ENCODE results near the gene ABHD11. TPM values are rescaled to one million over a fixed set of nuclear protein-coding genes. Genes with fewer than 3 reads are reported as not detected.
A peak's percentile ranks its signal among the peaks of the same experiment; 100 is the strongest.
"Not testable (repeated sequence)": the region's sequence is repeated elsewhere in the genome, so short reads cannot be mapped to it uniquely, and the experiment has no call there.

The ABHD11 gene, protein sequence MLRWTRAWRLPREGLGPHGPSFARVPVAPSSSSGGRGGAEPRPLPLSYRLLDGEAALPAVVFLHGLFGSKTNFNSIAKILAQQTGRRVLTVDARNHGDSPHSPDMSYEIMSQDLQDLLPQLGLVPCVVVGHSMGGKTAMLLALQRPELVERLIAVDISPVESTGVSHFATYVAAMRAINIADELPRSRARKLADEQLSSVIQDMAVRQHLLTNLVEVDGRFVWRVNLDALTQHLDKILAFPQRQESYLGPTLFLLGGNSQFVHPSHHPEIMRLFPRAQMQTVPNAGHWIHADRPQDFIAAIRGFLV
- total RNA-seq = 1 to 10 TPM; 6.1 to 7.9 (median 7.2) TPM

DNA sequence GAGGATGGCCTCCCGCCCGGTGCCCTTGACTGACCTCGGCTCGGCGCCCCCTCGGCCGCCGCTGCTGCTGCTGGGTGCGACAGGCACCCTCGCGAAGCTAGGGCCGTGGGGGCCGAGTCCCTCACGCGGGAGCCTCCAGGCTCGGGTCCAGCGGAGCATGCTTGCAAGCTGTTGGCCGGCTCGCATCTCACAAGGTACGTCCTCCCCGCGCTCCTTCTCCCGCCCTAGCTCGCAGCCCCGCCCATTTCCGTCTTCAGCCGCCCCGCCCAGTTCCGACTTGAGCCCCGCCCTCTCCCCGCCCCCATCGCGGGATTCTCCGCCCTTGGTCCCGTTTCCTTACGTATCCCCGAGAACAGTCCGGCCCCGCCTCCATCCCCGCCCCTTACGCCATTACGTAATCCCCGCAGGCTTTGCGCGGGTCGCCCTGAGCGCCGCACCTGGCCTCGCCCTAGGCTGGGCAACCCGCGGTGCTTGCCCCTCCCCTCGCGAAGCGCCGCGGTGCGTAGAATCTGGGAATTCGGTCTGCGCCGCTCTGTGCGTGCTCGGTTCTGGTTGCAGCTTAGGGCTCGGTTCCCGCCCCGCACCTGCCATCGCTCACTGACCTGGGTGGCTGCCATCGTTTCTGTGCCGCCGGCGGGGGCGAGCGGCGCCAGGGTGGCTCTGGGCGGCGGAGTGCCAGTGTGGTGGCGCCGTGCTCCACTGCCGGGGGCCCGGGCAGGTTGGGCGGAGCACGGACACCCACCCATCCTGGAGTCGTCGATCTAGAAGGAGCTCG, at the start of gene ABHD11:
TSS of gene ABHD11 (minus strand) at position 191 of the 775 bp plus-strand sequence. CDS start at position 159, 32 bp downstream.
- Histone ChIP-seq H3K27me3 (no peaks in the 10 kb centered on the region), H3K4me3 (peak within 1 kb of the TSS; percentile 72 to 85 (median 78)), H3K36me3 (peaks cover 0 to 23% (median 20%) of the 10 kb centered on the region in 4 donors), H3K4me1 (peaks cover 20 to 44% (median 35%) of the 10 kb centered on the region in 4 donors), H3K27ac (replicated peaks in 1 of 4) (peak within 1 kb of the TSS; percentile 88 to 93 (median 90)), H3K9me3 (no peaks in the 10 kb centered on the region)
- under 1% methylated on average over 30 of the region's 84 CpGs for whole genome bisulfite sequencing
- TF ChIP-seq POLR2A (IDR thresholded peaks at IDR 0.05; ENCODE audit: low read depth) (peak; percentile 69), EP300 (IDR thresholded peaks at IDR 0.05) (no peak), POLR2AphosphoS5 (IDR thresholded peaks at IDR 0.05) (peak; percentile 97 to 99)
- DNase-seq (ENCODE audit: extremely low spot score) = peak; percentile 100
- intact Hi-C loops (cut with DNase I) = no loop called here

DNA sequence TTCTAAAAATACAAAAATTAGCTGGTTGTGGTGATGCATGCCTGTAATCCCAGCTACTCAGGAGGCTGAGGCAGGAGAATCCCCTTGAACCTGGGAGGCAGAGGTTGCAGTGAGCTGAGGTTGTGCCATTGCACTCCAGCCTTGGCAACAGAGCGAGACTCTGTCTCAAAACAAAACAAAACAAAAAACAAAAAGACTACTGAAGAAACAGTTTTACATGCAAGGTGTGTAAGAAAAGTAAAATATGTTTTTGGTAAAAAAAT, 49.1 kb upstream of the ABHD11 start:
- H3K27ac ChIP-seq (replicated peaks in 1 of 4); H3K4me3 ChIP-seq; H3K9me3 ChIP-seq; H3K36me3 ChIP-seq; H3K4me1 ChIP-seq; H3K27me3 ChIP-seq; DNase-seq (ENCODE audit: extremely low spot score); intact Hi-C loops (cut with DNase I): not testable (repeated sequence)
- 90% methylated on average over 1 of the region's 1 CpG for WGBS

DNA sequence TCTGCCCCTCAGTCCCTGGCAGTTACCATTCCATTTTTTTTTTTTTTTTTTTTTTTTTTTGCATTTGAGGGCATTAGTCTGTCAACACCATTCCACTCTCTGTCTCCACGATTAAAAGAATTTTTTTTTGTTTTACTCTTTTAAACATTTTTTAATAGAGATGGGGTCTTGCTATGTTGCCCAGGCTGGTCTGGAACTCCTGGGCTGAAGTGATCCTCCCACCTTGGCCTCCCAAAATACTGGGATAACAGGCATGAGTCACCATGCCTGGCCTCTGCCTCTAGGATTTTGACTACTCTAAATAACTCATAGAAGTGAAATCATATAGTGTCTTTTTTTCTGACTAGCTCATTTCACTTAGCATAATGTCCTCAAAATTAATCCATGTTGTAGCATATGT, 48.0 kb upstream of the ABHD11 start:
- Histone ChIP-seq H3K27ac (replicated peaks in 1 of 4) (no peak overlapping the region), H3K4me3 (no peak overlapping the region), H3K4me1 (no peaks in the 10 kb centered on the region), H3K27me3 (no peaks in the 10 kb centered on the region), H3K36me3 (no peaks in the 10 kb centered on the region), H3K9me3 (no peaks in the 10 kb centered on the region)
- no peak for DNase-seq (ENCODE audit: extremely low spot score)
- intact Hi-C loops (cut with DNase I) = no loop called here
- WGBS = 86% methylated on average over 1 of the region's 1 CpG
- TF ChIP-seq, protein P1, sequence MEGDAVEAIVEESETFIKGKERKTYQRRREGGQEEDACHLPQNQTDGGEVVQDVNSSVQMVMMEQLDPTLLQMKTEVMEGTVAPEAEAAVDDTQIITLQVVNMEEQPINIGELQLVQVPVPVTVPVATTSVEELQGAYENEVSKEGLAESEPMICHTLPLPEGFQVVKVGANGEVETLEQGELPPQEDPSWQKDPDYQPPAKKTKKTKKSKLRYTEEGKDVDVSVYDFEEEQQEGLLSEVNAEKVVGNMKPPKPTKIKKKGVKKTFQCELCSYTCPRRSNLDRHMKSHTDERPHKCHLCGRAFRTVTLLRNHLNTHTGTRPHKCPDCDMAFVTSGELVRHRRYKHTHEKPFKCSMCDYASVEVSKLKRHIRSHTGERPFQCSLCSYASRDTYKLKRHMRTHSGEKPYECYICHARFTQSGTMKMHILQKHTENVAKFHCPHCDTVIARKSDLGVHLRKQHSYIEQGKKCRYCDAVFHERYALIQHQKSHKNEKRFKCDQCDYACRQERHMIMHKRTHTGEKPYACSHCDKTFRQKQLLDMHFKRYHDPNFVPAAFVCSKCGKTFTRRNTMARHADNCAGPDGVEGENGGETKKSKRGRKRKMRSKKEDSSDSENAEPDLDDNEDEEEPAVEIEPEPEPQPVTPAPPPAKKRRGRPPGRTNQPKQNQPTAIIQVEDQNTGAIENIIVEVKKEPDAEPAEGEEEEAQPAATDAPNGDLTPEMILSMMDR (IDR thresholded peaks at IDR 0.05) = no peak
- TF ChIP-seq POLR2AphosphoS5 (IDR thresholded peaks at IDR 0.05) (no peak), EP300 (IDR thresholded peaks at IDR 0.05) (no peak), POLR2A (IDR thresholded peaks at IDR 0.05; ENCODE audit: low read depth) (no peak)

DNA sequence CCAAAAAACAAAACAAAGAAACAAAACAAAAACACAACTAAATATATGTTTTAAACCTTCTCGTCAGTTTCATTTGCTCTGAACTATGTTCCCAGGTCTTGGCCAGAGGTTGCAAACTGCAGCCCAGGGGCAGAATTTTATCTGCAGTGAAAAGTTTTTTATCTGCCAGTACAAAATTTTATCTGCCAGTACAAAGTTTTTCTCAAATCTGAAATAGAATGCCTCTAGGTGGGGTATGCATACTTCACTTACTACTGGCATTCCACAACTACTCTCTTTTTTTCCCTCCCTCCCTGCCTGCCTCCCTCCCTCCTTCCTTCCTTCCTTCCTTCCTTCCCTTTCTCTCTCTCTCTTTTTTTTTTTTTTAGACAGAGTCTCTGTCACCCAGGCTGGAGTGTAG, 40.9 kb upstream of the ABHD11 start:
- TF ChIP-seq EP300 (IDR thresholded peaks at IDR 0.05) (no peak), POLR2A (IDR thresholded peaks at IDR 0.05; ENCODE audit: low read depth) (no peak)
- H3K27ac ChIP-seq (replicated peaks in 1 of 4) = no peak overlapping the region
- WGBS = 84% methylated on average over 1 of the region's 1 CpG
- H3K27me3 ChIP-seq = no peaks in the 10 kb centered on the region
- no peaks in the 10 kb centered on the region for H3K36me3 ChIP-seq
- H3K4me3 ChIP-seq = no peak overlapping the region
- no peaks in the 10 kb centered on the region for H3K4me1 ChIP-seq
- H3K9me3 ChIP-seq = no peaks in the 10 kb centered on the region
- intact Hi-C loops (cut with DNase I) = no loop called here
- DNase-seq (ENCODE audit: extremely low spot score) = no peak

DNA sequence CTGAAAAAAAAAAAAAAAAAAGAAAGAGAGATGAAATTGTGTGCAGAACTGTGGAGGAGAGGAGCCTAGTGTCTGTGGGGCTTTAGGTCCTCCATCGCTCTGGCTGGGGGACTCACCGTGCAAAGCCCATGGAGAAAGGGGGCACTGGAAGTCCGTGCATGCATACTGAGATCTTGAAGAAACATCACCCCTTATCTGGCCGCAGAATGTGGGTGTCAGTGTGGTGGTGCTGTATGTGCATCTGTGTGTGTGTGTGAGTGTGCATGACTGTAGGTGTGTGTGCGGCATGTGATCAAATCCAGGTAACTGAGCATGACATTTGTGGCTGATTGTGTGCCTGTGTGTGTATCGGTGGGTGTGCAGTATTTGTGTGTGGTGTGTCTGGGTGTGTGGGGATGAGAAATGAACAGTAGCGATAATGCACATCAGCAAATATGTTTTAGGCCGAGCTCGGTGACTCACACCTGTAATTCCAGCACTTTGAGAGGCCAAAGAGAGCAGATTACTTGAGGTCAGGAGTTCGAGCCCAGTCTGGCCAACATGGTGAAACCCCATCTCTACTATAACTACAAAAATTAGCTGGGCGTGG, 40.3 kb upstream of the ABHD11 start:
- H3K4me1 ChIP-seq = no peaks in the 10 kb centered on the region
- no peak overlapping the region for H3K4me3 ChIP-seq
- TF ChIP-seq POLR2A (IDR thresholded peaks at IDR 0.05; ENCODE audit: low read depth) (no peak), EP300 (IDR thresholded peaks at IDR 0.05) (no peak), POLR2AphosphoS5 (IDR thresholded peaks at IDR 0.05) (no peak)
- TF ChIP-seq, protein P1 (IDR thresholded peaks at IDR 0.05) = no peak
- no peaks in the 10 kb centered on the region for H3K36me3 ChIP-seq
- 90% methylated on average over 11 of the region's 11 CpGs for WGBS
- intact Hi-C loops (cut with DNase I) = no loop called here
- H3K27ac ChIP-seq (replicated peaks in 1 of 4) = no peak overlapping the region
- DNase-seq (ENCODE audit: extremely low spot score) = no peak
- no peaks in the 10 kb centered on the region for H3K9me3 ChIP-seq
- no peaks in the 10 kb centered on the region for H3K27me3 ChIP-seq

DNA sequence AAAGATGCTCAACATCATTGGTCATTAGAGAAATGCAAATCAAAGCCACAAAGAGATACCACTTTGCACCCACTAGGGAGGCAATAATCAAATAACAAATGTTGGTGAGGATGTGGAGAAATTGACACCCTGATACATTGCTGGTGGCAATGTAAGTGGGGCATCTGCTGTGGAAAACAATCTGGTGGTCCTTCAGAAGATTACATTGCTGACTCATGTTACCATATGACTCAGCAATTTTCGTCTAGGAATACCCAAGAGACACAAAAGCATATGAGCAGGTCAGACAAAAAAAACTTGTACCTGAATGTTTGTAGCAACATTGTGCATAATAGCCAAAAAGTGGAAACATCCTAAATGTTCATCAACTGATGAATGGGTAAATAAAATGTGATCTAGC, 36.3 kb upstream of the ABHD11 start:
- peaks cover 8 to 10% (median 9%) of the 10 kb centered on the region in 4 donors for H3K4me1 ChIP-seq
- H3K9me3 ChIP-seq = no peaks in the 10 kb centered on the region
- WGBS = 6% methylated on average over 1 of the region's 1 CpG
- H3K36me3 ChIP-seq = no peaks in the 10 kb centered on the region
- H3K27me3 ChIP-seq = peaks cover 0 to 27% (median 11%) of the 10 kb centered on the region in 4 donors
- no peak overlapping the region for H3K4me3 ChIP-seq
- no peak for TF ChIP-seq POLR2AphosphoS5 (IDR thresholded peaks at IDR 0.05)
- no peak for TF ChIP-seq POLR2A (IDR thresholded peaks at IDR 0.05; ENCODE audit: low read depth)
- TF ChIP-seq EP300 (IDR thresholded peaks at IDR 0.05) = no peak
- TF ChIP-seq, protein P1 (IDR thresholded peaks at IDR 0.05) = no peak
- intact Hi-C loops (cut with DNase I) = no loop called here
- no peak for DNase-seq (ENCODE audit: extremely low spot score)
- H3K27ac ChIP-seq (replicated peaks in 1 of 4) = no peak overlapping the region
